Measurements from ENCODE around the gene LTN1.

DNA sequence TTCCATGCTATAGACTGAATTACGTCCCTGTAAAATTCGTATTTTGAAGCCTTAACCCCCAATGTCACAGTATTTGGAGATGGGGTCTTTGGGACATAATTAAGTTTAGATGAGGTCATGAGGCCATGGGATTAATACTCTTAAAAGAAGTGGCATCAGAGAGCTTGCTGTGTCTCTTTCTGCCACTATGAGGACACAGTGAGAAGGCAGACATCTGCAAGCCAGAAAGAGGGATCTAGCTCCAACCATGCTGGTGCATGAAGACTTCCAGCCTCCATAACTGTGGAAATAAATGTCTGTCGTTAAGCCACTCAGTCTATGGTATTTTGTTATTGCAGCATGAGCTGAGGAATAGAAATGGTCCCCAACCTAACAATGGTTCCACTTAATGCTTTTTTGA, 99.0 kb downstream of the LTN1 start:
- TF ChIP-seq, protein P1, sequence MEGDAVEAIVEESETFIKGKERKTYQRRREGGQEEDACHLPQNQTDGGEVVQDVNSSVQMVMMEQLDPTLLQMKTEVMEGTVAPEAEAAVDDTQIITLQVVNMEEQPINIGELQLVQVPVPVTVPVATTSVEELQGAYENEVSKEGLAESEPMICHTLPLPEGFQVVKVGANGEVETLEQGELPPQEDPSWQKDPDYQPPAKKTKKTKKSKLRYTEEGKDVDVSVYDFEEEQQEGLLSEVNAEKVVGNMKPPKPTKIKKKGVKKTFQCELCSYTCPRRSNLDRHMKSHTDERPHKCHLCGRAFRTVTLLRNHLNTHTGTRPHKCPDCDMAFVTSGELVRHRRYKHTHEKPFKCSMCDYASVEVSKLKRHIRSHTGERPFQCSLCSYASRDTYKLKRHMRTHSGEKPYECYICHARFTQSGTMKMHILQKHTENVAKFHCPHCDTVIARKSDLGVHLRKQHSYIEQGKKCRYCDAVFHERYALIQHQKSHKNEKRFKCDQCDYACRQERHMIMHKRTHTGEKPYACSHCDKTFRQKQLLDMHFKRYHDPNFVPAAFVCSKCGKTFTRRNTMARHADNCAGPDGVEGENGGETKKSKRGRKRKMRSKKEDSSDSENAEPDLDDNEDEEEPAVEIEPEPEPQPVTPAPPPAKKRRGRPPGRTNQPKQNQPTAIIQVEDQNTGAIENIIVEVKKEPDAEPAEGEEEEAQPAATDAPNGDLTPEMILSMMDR (conservative IDR thresholded peaks at IDR 0.05) = no peak
- TF ChIP-seq EZH2 (IDR thresholded peaks at IDR 0.05; ENCODE audit: low read depth) = no peak

Measured in PC-9 (cell line).